ENCODE measurements around the gene GRHPR. TPM values are rescaled to one million over a fixed set of nuclear protein-coding genes. Genes with fewer than 3 reads are reported as not detected.

Gene GRHPR
- total and polyA plus RNA-seq, 7 donors: 72.2 to 138 (median 100) TPM

GRCh38 chr9:37399336-37399735 is 23.2 kb upstream of the GRHPR start:
- intact Hi-C loops (cut with DNase I): no loop called here
- no peaks in the 10 kb centered on the region for H3K27me3 ChIP-seq (ENCODE audit: insufficient read depth in 3 of 3, low read length in 2 of 3)
- no peak for TF ChIP-seq CTCF (IDR thresholded peaks at IDR 0.05)
- no peak overlapping the region for H3K27ac ChIP-seq
- H3K9me3 ChIP-seq: no peaks in the 10 kb centered on the region
- no peak overlapping the region for H3K4me3 ChIP-seq
- 70 to 79% (median 73%) methylated on average over 2 of the region's 2 CpGs for WGBS, 3 donors
- DNase-seq (no peak), ATAC-seq (no peak)
- H3K36me3 ChIP-seq (ENCODE audit: insufficient read depth in 1 of 2, low read depth in 1 of 2): no peaks in the 10 kb centered on the region
- no peaks in the 10 kb centered on the region for H3K4me1 ChIP-seq

DNA sequence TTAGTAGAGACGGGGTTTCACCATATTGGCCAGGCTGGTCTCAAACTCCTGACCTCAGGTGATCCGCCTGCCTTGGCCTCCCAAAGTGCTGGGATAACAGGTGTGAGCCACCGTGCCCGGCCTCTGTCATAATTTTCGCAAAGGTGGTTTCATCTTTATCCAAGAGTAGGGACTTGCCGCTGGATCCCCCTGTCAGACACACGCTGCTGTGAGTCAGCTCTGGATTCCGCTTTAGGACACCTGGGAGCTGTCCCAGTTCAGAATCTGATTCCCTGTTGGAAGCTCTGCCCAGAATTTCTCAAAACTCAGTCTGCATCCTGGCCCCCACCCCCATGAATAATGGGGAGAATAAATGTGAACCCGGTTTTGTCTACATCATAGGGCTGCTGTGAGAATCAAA is 17.9 kb upstream of the GRHPR start:
- 73 to 86% (median 80%) methylated on average over 9 of the region's 9 CpGs for WGBS, 3 donors
- H3K36me3 ChIP-seq (ENCODE audit: insufficient read depth in 1 of 2, low read depth in 1 of 2): no peaks in the 10 kb centered on the region
- H3K4me3 ChIP-seq: no peak overlapping the region
- H3K27me3 ChIP-seq (ENCODE audit: insufficient read depth in 3 of 3, low read length in 2 of 3): no peaks in the 10 kb centered on the region
- TF ChIP-seq CTCF (IDR thresholded peaks at IDR 0.05): no peak
- no peaks in the 10 kb centered on the region for H3K9me3 ChIP-seq
- no peak for DNase-seq
- ATAC-seq: no peak
- no peaks in the 10 kb centered on the region for H3K4me1 ChIP-seq
- H3K27ac ChIP-seq: no peak overlapping the region
- intact Hi-C loops (cut with DNase I): loop anchor here in 1 of 2 donors (10.0 kb wide), 1 partner anchor 990 kb away; the partner anchor contains the start of gene ALDH1B1

GRCh38 chr9:37405350-37405749 is 17.1 kb upstream of the GRHPR start:
- TF ChIP-seq CTCF (IDR thresholded peaks at IDR 0.05): no peak
- intact Hi-C loops (cut with DNase I): loop anchor here in 1 of 2 donors (10.0 kb wide), 1 partner anchor 989 kb away; the partner anchor contains the start of gene ALDH1B1
- H3K4me3 ChIP-seq: no peak overlapping the region
- ATAC-seq (no peak), DNase-seq (no peak)
- H3K27ac ChIP-seq: no peak overlapping the region
- no peaks in the 10 kb centered on the region for H3K27me3 ChIP-seq (ENCODE audit: insufficient read depth in 3 of 3, low read length in 2 of 3)
- 68 to 79% (median 72%) methylated on average over 3 of the region's 3 CpGs for WGBS, 3 donors
- no peaks in the 10 kb centered on the region for H3K36me3 ChIP-seq (ENCODE audit: insufficient read depth in 1 of 2, low read depth in 1 of 2)
- no peaks in the 10 kb centered on the region for H3K4me1 ChIP-seq
- H3K9me3 ChIP-seq: no peaks in the 10 kb centered on the region

GRCh38 chr9:37405764-37406380 is 16.6 kb upstream of the GRHPR start:
- no peak for DNase-seq

More at GRCh38 chr9:37405764-37406380, 16.6 kb upstream of the GRHPR start:
- H3K27ac ChIP-seq: no peak overlapping the region
- H3K36me3 ChIP-seq (ENCODE audit: insufficient read depth in 1 of 2, low read depth in 1 of 2): no peaks in the 10 kb centered on the region
- 88 to 90% (median 90%) methylated on average over 10 of the region's 10 CpGs for WGBS, 3 donors
- no peaks in the 10 kb centered on the region for H3K27me3 ChIP-seq (ENCODE audit: insufficient read depth in 3 of 3, low read length in 2 of 3)
- H3K4me1 ChIP-seq: no peaks in the 10 kb centered on the region
- intact Hi-C loops (cut with DNase I): loop anchor here in 1 of 2 donors (10.0 kb wide), 1 partner anchor 989 kb away; the partner anchor contains the start of gene ALDH1B1
- no peak for TF ChIP-seq CTCF (IDR thresholded peaks at IDR 0.05)
- ATAC-seq: no peak
- H3K9me3 ChIP-seq: no peaks in the 10 kb centered on the region
- no peak overlapping the region for H3K4me3 ChIP-seq

Measured in psoas muscle (tissue), 8 donors.